Brain pericyte (primary cell): ENCODE data around the gene LRRC73.
"Not testable (repeated sequence)": the region's sequence is repeated elsewhere in the genome, so short reads cannot be mapped to it uniquely, and the experiment has no call there.

Source experiments
- DNase-seq: peaks from one replicate; pipeline ENCODE4 v3.0.0-alpha.2; 2012; ENCODE audit warnings: low read depth, low spot score

The LRRC73 gene

DNA sequence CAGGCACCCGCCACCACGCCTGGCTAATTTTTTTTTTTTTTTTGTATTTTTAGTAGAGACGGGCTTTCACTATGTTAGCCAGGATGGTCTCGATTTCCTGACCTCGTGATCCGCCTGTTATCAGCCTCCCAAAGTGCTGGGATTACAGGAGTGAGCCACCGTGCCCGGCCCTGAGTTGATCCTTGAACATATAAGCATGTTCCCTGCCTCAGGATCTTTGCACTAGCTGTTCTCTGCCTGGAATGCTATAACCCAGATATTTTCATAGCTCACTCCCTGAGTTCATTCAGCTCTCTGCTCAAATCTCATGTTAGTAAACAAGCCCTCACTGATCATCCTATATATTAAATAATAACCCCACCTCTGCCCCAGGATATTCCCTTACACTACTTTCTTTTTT, 45.8 kb downstream of the LRRC73 start:
- no peak for DNase-seq

- no peak for DNase-seq
Observed at GRCh38 chr6:43461936-43462335, 48.2 kb downstream of the LRRC73 start.

DNA sequence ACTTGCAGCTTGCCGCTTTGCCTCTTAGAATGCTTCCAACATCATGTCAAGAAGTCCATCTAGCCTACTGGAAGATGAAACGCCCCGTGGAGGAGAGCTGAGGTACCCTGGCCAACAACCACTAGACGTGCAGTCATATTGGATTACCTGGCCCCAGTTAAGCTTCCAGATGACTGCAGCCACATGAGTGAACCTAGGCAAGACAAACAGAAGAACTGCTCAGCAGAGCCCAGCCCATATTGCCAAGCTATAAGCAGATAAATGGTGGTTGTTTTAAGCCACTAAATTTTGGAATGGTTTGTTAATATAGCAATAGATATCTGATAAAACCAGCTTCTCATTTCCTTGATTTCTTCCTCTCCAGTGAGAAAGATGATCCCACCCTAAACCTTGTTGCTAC, 50.1 kb downstream of the LRRC73 start:
- DNase-seq, result no peak

DNA sequence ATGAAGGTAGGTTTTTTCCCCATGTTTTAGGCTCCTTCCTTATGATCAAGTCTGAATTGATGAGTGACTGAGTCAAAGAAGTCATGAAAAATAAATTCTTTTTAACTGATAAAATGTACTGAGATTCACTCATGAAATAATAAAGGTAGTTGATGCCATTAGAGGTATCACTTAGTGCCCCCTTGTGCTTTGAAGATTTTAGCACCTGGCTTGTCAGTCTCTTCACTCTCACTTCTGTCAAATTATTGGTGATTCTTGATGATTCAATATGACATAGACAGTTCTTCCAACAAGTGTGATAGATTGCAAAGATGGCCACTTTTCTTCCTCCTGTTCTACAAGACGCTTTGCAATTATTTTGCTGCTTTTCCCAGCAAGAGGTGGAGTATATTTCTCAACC, 50.6 kb downstream of the LRRC73 start:
- no peak for DNase-seq

DNA sequence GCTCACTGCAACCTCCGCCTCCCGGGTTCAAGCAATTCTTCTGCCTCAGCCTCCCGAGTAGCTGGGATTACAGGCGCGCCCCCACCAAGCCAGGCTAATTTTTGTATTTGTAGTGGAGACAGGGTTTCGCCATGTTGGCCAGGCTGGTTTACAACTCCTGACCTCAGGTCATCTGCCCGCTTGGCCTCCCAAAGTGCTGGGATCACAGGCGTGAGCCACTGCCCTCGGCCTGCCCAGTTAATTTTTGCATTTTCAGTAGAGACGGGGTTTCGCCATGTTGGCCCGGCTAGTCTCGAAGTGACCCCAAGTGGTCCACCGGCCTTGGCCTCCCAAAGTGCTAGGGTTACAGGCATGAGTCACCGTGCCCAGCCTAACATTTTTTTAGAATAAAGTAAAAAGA, 52.0 kb downstream of the LRRC73 start:
- not testable (repeated sequence) for DNase-seq

DNA sequence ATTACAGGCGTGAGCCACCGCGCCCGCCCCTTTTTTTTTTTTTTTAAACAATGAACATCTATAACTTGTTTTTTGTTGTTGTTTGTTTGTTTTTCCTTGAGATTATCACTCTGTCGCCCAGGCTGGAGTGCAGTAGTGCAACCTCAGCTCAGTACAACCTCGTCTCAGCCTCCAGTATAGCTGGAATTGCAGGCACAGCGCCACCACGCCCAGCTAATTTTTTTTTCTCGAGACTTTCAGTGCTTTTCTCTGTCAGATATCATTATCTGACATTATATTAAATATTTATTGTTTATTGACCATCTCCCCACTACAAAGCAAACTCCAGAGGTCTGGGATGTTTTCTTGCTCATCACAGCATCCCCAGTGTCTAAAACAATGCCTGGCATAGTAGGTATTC, 52.5 kb downstream of the LRRC73 start:
- DNase-seq, result no peak
